Mesodermal cell (in vitro differentiated cells): ENCODE measurements around the gene RTN3.

Experiments used
- H3K27ac ChIP-seq: 2 replicates; pipeline ENCODE4 v1.7.0; 2013; ENCODE audit warnings: mild to moderate bottlenecking, low read depth, low read length, moderate library complexity; ENCODE audit not compliant: severe bottlenecking
- H3K36me3 ChIP-seq: 2 replicates; pipeline ENCODE4 v1.7.1; 2013; ENCODE audit warnings: mild to moderate bottlenecking, low read length, moderate library complexity; ENCODE audit not compliant: control insufficient read depth, insufficient read depth
- H3K4me1 ChIP-seq: one replicate; pipeline ENCODE4 v1.7.1; 2013; ENCODE audit warnings: mild to moderate bottlenecking, low read length; ENCODE audit not compliant: insufficient read depth, control insufficient read depth, poor library complexity, severe bottlenecking
- H3K4me3 ChIP-seq: 2 replicates; pipeline ENCODE4 v1.7.0; 2013; ENCODE audit warnings: low read length, control low read depth, mild to moderate bottlenecking; ENCODE audit not compliant: insufficient read depth, poor library complexity, severe bottlenecking; ENCODE audit errors: extremely low read depth
- H3K9me3 ChIP-seq: 2 replicates; pipeline ENCODE4 v1.7.1; 2013; ENCODE audit warnings: mild to moderate bottlenecking, low read length, moderate library complexity; ENCODE audit not compliant: control insufficient read depth
- WGBS, 2 experiments: methylation state at CpG; one replicate each; pipeline ENCODE4 v1.1.5; 2013; ENCODE audit warnings: missing lambda C conversion rate in 2 of 2; ENCODE audit not compliant: insufficient coverage in 2 of 2; 5-methylcytosine and 5-hydroxymethylcytosine counted together

The RTN3 gene

DNA sequence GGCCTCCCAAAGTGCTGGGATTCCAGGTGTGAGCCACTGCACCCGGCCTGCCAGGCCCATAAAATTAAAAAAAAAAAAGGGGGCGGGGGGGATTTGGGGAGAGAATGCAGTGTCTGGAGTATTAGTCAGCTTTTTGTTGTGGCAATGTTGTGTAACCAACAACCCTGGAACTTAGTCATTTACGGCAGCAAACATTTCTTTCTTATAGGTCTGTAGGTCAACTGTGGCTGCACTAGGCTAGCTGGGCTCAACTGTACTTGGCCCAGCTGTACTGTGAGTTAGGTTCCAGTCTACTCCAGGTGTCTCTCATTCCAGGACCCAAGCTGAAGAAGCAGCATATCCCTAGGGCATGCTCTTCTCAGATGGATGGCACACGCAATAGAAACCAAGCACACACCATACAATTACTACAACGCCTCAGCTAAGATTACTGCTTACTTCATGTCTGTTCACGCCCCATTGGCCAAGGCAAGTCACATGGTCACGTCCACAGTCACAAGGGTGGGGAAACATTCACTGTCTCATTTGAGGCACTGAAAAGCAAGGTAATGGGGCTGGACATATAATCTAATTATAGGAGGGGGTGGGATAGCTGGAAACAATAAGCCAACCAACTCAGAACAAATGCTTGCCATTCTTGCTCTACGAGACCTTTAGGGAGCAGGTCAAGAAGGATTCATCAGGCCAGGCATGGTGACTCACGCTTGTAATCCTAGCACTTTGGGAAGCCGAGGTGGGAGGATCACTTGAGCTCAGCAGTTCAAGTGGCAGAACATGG is 121.5 kb downstream of the RTN3 start:
- Histone ChIP-seq H3K27ac (peak overlapping the region; percentile 65), H3K4me1 (peaks cover 10% of the 10 kb centered on the region), H3K36me3 (no peaks in the 10 kb centered on the region), H3K9me3 (no peaks in the 10 kb centered on the region), H3K4me3 (no peak overlapping the region)
- 78 to 85% methylated on average over 7 to 9 of the region's 10 CpGs for WGBS, 2 experiments

GRCh38 chr11:63804259-63804658 is 123.0 kb downstream of the RTN3 start:
- H3K4me3 ChIP-seq: no peak overlapping the region
- no peaks in the 10 kb centered on the region for H3K36me3 ChIP-seq
- H3K4me1 ChIP-seq: peaks cover 10% of the 10 kb centered on the region
- H3K27ac ChIP-seq: no peak overlapping the region
- WGBS, 2 experiments: 85 to 96% methylated on average over 5 to 6 of the region's 6 CpGs
- H3K9me3 ChIP-seq: no peaks in the 10 kb centered on the region

DNA sequence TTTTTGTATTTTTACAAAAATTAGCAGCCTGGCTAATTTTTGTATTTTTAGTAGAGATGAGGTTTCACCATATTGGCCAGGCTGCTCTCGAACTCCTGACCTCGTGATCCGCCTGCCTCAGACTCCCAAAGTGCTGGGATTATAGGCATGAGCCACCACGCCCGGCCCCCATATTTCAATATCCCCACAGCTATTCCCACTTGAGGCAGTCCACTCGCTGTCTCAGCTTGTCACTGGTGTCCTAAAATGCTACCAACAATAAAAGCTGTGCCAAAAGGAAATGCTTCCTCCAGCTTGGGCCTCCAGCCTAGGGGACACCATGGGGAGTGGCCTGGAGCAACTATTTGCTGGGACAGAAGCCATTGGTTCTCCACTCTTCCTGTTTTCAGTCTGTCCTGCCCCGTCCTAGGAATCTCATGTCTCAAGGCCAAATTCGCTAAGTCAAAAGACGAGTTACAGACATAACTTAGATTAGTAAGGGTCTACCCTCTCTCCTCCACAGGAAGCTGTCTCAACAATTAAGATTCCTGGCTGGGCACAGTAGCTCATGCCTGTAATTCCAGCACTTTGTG is 124.6 kb downstream of the RTN3 start:
- Histone ChIP-seq H3K4me3 (no peak overlapping the region), H3K4me1 (peaks cover 10% of the 10 kb centered on the region), H3K27ac (peak overlapping the region; percentile 49), H3K36me3 (no peaks in the 10 kb centered on the region), H3K9me3 (no peaks in the 10 kb centered on the region)
- WGBS, 2 experiments: 85 to 98% methylated on average over 5 to 6 of the region's 9 CpGs
